CD4-positive, alpha-beta T cell (primary cell): ENCODE data around the gene IQCE. TPM values are rescaled to one million over a fixed set of nuclear protein-coding genes. Genes with fewer than 3 reads are reported as not detected.

Source experiments
- ATAC-seq: fragments of 200-7000 bp; cut with Tn5 transposase; one replicate; pipeline ENCODE4 v1.10.0; 2022; ENCODE audit warnings: mild to moderate bottlenecking; ENCODE audit not compliant: poor library complexity
- CTCF ChIA-PET: fragments of 350-600 bp; sonication (Branson Sonifier 250); formaldehyde crosslinking; loops from one replicate; lab custom pipeline; 2021; ENCODE audit warnings: antibody characterized with exemption, inconsistent platforms; lab: Charles Lee
- POLR2A ChIA-PET: fragments of 350-600 bp; sonication (Branson Sonifier 250); formaldehyde crosslinking; loops from one replicate; lab custom pipeline; 2021; ENCODE audit warnings: antibody characterized with exemption, inconsistent platforms; lab: Charles Lee
- DNase-seq, 14 experiments: peaks; one replicate each; pipeline ENCODE4 v3.0.0-alpha.2; 2013 to 2020; ENCODE audit warnings: mixed read lengths in 2 of 14
- H3K27ac ChIP-seq, 2 donors: one replicate each; pipeline versions ENCODE4 v1.5.1 to v1.7.0; 2013; ENCODE audit warnings: low read length in 2 of 2, low read depth in 1 of 2, mild to moderate bottlenecking in 1 of 2
- H3K27me3 ChIP-seq, 2 experiments: 1 replicate in 1 of 2; 2 replicates in 1 of 2; pipeline versions ENCODE4 v1.6.1 to v1.7.0; 2013; ENCODE audit warnings: low read length in 2 of 2, control low read depth in 1 of 2, mild to moderate bottlenecking in 1 of 2, moderate library complexity in 1 of 2; ENCODE audit not compliant: insufficient read depth in 2 of 2, control insufficient read depth in 1 of 2
- H3K36me3 ChIP-seq: one replicate; pipeline ENCODE4 v1.6.1; 2013; ENCODE audit warnings: low read length, control low read depth; ENCODE audit not compliant: insufficient read depth
- H3K4me1 ChIP-seq: one replicate; pipeline ENCODE4 v1.6.1; 2013; ENCODE audit warnings: low read length, control low read depth; ENCODE audit not compliant: insufficient read depth
- H3K4me3 ChIP-seq: one replicate; pipeline ENCODE4 v1.5.1; 2013; ENCODE audit warnings: mild to moderate bottlenecking, low read length, moderate library complexity
- H3K9me3 ChIP-seq, 2 experiments: 1 replicate in 1 of 2; 2 replicates in 1 of 2; pipeline versions ENCODE4 v1.6.1 to v1.7.0; 2013; ENCODE audit warnings: low read length in 2 of 2, mild to moderate bottlenecking in 2 of 2, control low read depth in 1 of 2, moderate library complexity in 1 of 2; ENCODE audit not compliant: control insufficient read depth in 1 of 2, insufficient read depth in 1 of 2
- H3K27ac Mint-ChIP-seq: one replicate; pipeline ENCODE4 v1.8.0; 2020; ENCODE audit warnings: mixed read lengths
- H3K27me3 Mint-ChIP-seq: one replicate; pipeline ENCODE4 v1.8.0; 2021; ENCODE audit warnings: mixed read lengths
- H3K36me3 Mint-ChIP-seq: one replicate; pipeline ENCODE4 v1.8.0; 2021; ENCODE audit warnings: low read depth, mixed read lengths
- H3K4me1 Mint-ChIP-seq: one replicate; pipeline ENCODE4 v1.8.0; 2021; ENCODE audit warnings: low read depth, mixed read lengths
- H3K4me3 Mint-ChIP-seq: one replicate; pipeline ENCODE4 v1.8.0; 2020; ENCODE audit warnings: mild to moderate bottlenecking, mixed read lengths
- H3K9me3 Mint-ChIP-seq: one replicate; pipeline ENCODE4 v1.8.0; 2020; ENCODE audit warnings: mixed read lengths
- intact Hi-C, 2 experiments: fragments of 100-400 bp; cut with DNase I in 1 of 2; cut with micrococcal nuclease in 1 of 2; formaldehyde crosslinking; loops; one replicate each; pipeline versions ENCODE4 v1.15.1 to v1.9.0; 2023 to 2025; cut with DNase I, micrococcal nuclease
- total RNA-seq, 174 experiments: library from RNA in 2 of 174; stranded (reverse) in 2 of 174; gene quantifications; one replicate each; pipeline ENCODE4 v1.2.3 and lab custom pipeline; 2021 to 2026
- TF ChIP-seq, protein P1 (sequence below): fragments of 200-600 bp; IDR thresholded peaks from one replicate; pipeline ENCODE4 v1.8.0; 2022; ENCODE audit warnings: antibody characterized with exemption, mild to moderate bottlenecking

Gene IQCE
- total RNA-seq, 2 experiments from 2014 or later = 4.3 to 5.6 TPM

GRCh38 chr7:2546776-2547586, 11.8 kb upstream of the IQCE start:
- H3K4me3 Mint-ChIP-seq = no peak overlapping the region
- no peak overlapping the region for H3K27ac Mint-ChIP-seq
- H3K27me3 Mint-ChIP-seq = no peaks in the 10 kb centered on the region
- Histone ChIP-seq H3K4me1 (peaks cover 5% of the 10 kb centered on the region), H3K36me3 (peaks cover 54% of the 10 kb centered on the region), H3K9me3 (no peaks in the 10 kb centered on the region), H3K27ac (no peak overlapping the region), H3K27me3 (no peaks in the 10 kb centered on the region), H3K4me3 (no peak overlapping the region)
- no peak for ATAC-seq
- TF ChIP-seq, protein P1, sequence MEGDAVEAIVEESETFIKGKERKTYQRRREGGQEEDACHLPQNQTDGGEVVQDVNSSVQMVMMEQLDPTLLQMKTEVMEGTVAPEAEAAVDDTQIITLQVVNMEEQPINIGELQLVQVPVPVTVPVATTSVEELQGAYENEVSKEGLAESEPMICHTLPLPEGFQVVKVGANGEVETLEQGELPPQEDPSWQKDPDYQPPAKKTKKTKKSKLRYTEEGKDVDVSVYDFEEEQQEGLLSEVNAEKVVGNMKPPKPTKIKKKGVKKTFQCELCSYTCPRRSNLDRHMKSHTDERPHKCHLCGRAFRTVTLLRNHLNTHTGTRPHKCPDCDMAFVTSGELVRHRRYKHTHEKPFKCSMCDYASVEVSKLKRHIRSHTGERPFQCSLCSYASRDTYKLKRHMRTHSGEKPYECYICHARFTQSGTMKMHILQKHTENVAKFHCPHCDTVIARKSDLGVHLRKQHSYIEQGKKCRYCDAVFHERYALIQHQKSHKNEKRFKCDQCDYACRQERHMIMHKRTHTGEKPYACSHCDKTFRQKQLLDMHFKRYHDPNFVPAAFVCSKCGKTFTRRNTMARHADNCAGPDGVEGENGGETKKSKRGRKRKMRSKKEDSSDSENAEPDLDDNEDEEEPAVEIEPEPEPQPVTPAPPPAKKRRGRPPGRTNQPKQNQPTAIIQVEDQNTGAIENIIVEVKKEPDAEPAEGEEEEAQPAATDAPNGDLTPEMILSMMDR = no peak
- DNase-seq = no peak
- peaks cover 73% of the 10 kb centered on the region for H3K36me3 Mint-ChIP-seq
- H3K4me1 Mint-ChIP-seq = peaks cover 18% of the 10 kb centered on the region
- intact Hi-C loops = no loop called here
- ChIA-PET POLR2A (interaction anchor here (1.0 kb wide), 1 partner anchor 12 kb away, joined by 4 read pairs; no protein-coding TSS in a partner anchor), CTCF (no interaction called here)
- H3K9me3 Mint-ChIP-seq = no peaks in the 10 kb centered on the region

- ATAC-seq = no peak
- ChIA-PET CTCF (interaction anchor here (1.4 kb wide), 1 partner anchor 9 kb away, joined by 3 read pairs; no protein-coding TSS in a partner anchor), POLR2A (no interaction called here)
Measured at GRCh38 chr7:2551418-2551817, 7.4 kb upstream of the IQCE start.

DNA sequence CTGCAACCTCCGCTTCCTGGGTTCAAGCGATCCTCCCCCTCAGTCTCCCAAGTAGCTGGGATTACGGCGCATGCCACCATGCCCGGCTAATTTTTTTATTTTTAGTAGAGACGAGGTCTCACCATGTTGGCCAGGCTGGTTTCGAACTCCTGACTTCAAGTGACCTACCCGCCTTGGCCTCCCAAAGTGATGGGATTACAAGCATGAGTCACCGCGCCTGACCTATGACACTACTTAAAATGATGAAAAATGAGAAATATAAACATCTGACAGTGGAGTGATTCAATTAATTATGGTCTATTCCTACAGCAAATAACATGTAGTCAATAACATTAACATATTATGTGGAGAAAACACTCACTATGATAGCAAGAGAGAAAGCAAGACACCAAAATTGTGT, 5.7 kb upstream of the IQCE start:
- intact Hi-C loops = no loop called here
- CTCF ChIA-PET = interaction anchor here (0.6 kb wide), 1 partner anchor 180 kb away, joined by 3 read pairs; no protein-coding TSS in a partner anchor

More at GRCh38 chr7:2551418-2551817, 7.4 kb upstream of the IQCE start:
- Histone ChIP-seq H3K36me3 (peaks cover 21% of the 10 kb centered on the region), H3K27me3 (no peaks in the 10 kb centered on the region), H3K9me3 (no peaks in the 10 kb centered on the region), H3K4me1 (peaks cover 38% of the 10 kb centered on the region), H3K4me3 (no peak overlapping the region), H3K27ac (no peak overlapping the region)
- H3K27me3 Mint-ChIP-seq = no peaks in the 10 kb centered on the region
- no peak for DNase-seq
- intact Hi-C loops = no loop called here
- H3K27ac Mint-ChIP-seq = no peak overlapping the region
- H3K9me3 Mint-ChIP-seq = no peaks in the 10 kb centered on the region
- H3K4me3 Mint-ChIP-seq = no peak overlapping the region
- peaks cover 41% of the 10 kb centered on the region for H3K4me1 Mint-ChIP-seq
- TF ChIP-seq, protein P1 = no peak
- peaks cover 49% of the 10 kb centered on the region for H3K36me3 Mint-ChIP-seq

More for the DNA sequence above, 5.7 kb upstream of the IQCE start:
- Histone ChIP-seq H3K4me3 (no peak overlapping the region), H3K9me3 (no peaks in the 10 kb centered on the region), H3K36me3 (peaks cover 6% of the 10 kb centered on the region), H3K27ac (no peak overlapping the region), H3K27me3 (no peaks in the 10 kb centered on the region), H3K4me1 (peaks cover 38% of the 10 kb centered on the region)
- DNase-seq (no peak), ATAC-seq (no peak)
- H3K9me3 Mint-ChIP-seq = no peaks in the 10 kb centered on the region
- peaks cover 46% of the 10 kb centered on the region for H3K4me1 Mint-ChIP-seq
- TF ChIP-seq, protein P1 = no peak
- H3K4me3 Mint-ChIP-seq = peak overlapping the region; percentile 93
- peak overlapping the region; percentile 74 for H3K27ac Mint-ChIP-seq
- POLR2A ChIA-PET = interaction anchor here (0.7 kb wide), 2 partner anchors 24 to 31 kb away, joined by 3 to 4 read pairs; no protein-coding TSS in a partner anchor
- peaks cover 34% of the 10 kb centered on the region for H3K36me3 Mint-ChIP-seq
- H3K27me3 Mint-ChIP-seq = no peaks in the 10 kb centered on the region
